ENCODE data around the gene KCNAB1. TPM values are rescaled to one million over a fixed set of nuclear protein-coding genes. Genes with fewer than 3 reads are reported as not detected.
A peak's percentile ranks its signal among the peaks of the same experiment; 100 is the strongest.
"Not testable (repeated sequence)": the region's sequence is repeated elsewhere in the genome, so short reads cannot be mapped to it uniquely, and the experiment has no call there.

The KCNAB1 gene
- total RNA-seq, 2 donors from 2014 or later = 0.26 TPM; not detected in 1

- ATAC-seq = no peak
- no peak for DNase-seq
- Mint-ChIP-seq H3K36me3 (ENCODE audit: low read depth) (peaks cover 10% of the 10 kb centered on the region), H3K27me3 (no peaks in the 10 kb centered on the region), H3K4me3 (no peak overlapping the region), H3K27ac (peak overlapping the region; percentile 41), H3K4me1 (peaks cover 48% of the 10 kb centered on the region)
- H3K9me3 ChIP-seq (ENCODE audit: control insufficient read depth, low read length, poor library complexity, severe bottlenecking) = no peaks in the 10 kb centered on the region
These were observed 428.5 kb downstream of the KCNAB1 start for GRCh38 chr3:156548902-156549301.

GRCh38 chr3:156551261-156551660 is 430.9 kb downstream of the KCNAB1 start:
- H3K27ac Mint-ChIP-seq = peak overlapping the region; percentile 76
- peaks cover 10% of the 10 kb centered on the region for H3K36me3 Mint-ChIP-seq (ENCODE audit: low read depth)
- H3K9me3 ChIP-seq (ENCODE audit: control insufficient read depth, low read length, poor library complexity, severe bottlenecking) = no peaks in the 10 kb centered on the region
- ATAC-seq = no peak
- peaks cover 56% of the 10 kb centered on the region for H3K4me1 Mint-ChIP-seq
- no peak for DNase-seq
- no peaks in the 10 kb centered on the region for H3K27me3 Mint-ChIP-seq
- peak overlapping the region; percentile 45 for H3K4me3 Mint-ChIP-seq

- H3K4me1 Mint-ChIP-seq = peaks cover 51% of the 10 kb centered on the region
- no peaks in the 10 kb centered on the region for H3K27me3 Mint-ChIP-seq
- no peaks in the 10 kb centered on the region for H3K9me3 ChIP-seq (ENCODE audit: control insufficient read depth, low read length, poor library complexity, severe bottlenecking)
- ATAC-seq = no peak
- peak overlapping the region; percentile 45 for H3K4me3 Mint-ChIP-seq
- H3K27ac Mint-ChIP-seq = peak overlapping the region; percentile 76
- peaks cover 10% of the 10 kb centered on the region for H3K36me3 Mint-ChIP-seq (ENCODE audit: low read depth)
- no peak for DNase-seq
These were observed 431.4 kb downstream of the KCNAB1 start for GRCh38 chr3:156551746-156552145.

GRCh38 chr3:156552973-156553372 is 432.6 kb downstream of the KCNAB1 start:
- DNase-seq (no peak), ATAC-seq (no peak)
- peak overlapping the region; percentile 2 for H3K27ac Mint-ChIP-seq
- H3K9me3 ChIP-seq (ENCODE audit: control insufficient read depth, low read length, poor library complexity, severe bottlenecking) = no peaks in the 10 kb centered on the region
- peaks cover 10% of the 10 kb centered on the region for H3K36me3 Mint-ChIP-seq (ENCODE audit: low read depth)
- peaks cover 44% of the 10 kb centered on the region for H3K4me1 Mint-ChIP-seq
- H3K4me3 Mint-ChIP-seq = peak overlapping the region; percentile 33
- no peaks in the 10 kb centered on the region for H3K27me3 Mint-ChIP-seq

GRCh38 chr3:156553705-156554356 is 433.5 kb downstream of the KCNAB1 start:
- DNase-seq = no peak

GRCh38 chr3:156554515-156554841 is 434.1 kb downstream of the KCNAB1 start:
- Mint-ChIP-seq H3K4me1 (peaks cover 39% of the 10 kb centered on the region), H3K27ac (peak overlapping the region; percentile 95), H3K4me3 (peak overlapping the region; percentile 95), H3K36me3 (ENCODE audit: low read depth) (peaks cover 8% of the 10 kb centered on the region), H3K27me3 (no peaks in the 10 kb centered on the region)
- H3K9me3 ChIP-seq (ENCODE audit: control insufficient read depth, low read length, poor library complexity, severe bottlenecking) = no peaks in the 10 kb centered on the region
- DNase-seq = no peak
- ATAC-seq = peak; percentile 20

More at GRCh38 chr3:156553705-156554356, 433.5 kb downstream of the KCNAB1 start:
- no peak for ATAC-seq
- Mint-ChIP-seq H3K27ac (peak overlapping the region; percentile 95), H3K4me1 (peaks cover 40% of the 10 kb centered on the region), H3K27me3 (no peaks in the 10 kb centered on the region), H3K4me3 (peak overlapping the region; percentile 95), H3K36me3 (ENCODE audit: low read depth) (peaks cover 8% of the 10 kb centered on the region)
- no peaks in the 10 kb centered on the region for H3K9me3 ChIP-seq (ENCODE audit: control insufficient read depth, low read length, poor library complexity, severe bottlenecking)

- H3K4me1 Mint-ChIP-seq = peaks cover 39% of the 10 kb centered on the region
- peak within 1 kb of the TSS; percentile 95 for H3K4me3 Mint-ChIP-seq
- DNase-seq (peak; percentile 97 to 98 (median 97)), ATAC-seq (peak; percentile 99)
- peaks cover 8% of the 10 kb centered on the region for H3K36me3 Mint-ChIP-seq (ENCODE audit: low read depth)
- no peaks in the 10 kb centered on the region for H3K27me3 Mint-ChIP-seq
- no peaks in the 10 kb centered on the region for H3K9me3 ChIP-seq (ENCODE audit: control insufficient read depth, low read length, poor library complexity, severe bottlenecking)
- H3K27ac Mint-ChIP-seq = peak within 1 kb of the TSS; percentile 95
These were observed 434.7 kb downstream of the KCNAB1 start, which contains the start of gene SSR3 for GRCh38 chr3:156554842-156555687. SSR3 (minus strand) TSS chr3:156555117; CDS start chr3:156555089, 28 bp downstream.

GRCh38 chr3:156558389-156558788 is 438.0 kb downstream of the KCNAB1 start:
- no peak for ATAC-seq

GRCh38 chr3:156559321-156559720 is 438.9 kb downstream of the KCNAB1 start:
- H3K4me3 Mint-ChIP-seq = no peak overlapping the region
- H3K9me3 ChIP-seq (ENCODE audit: control insufficient read depth, low read length, poor library complexity, severe bottlenecking) = no peaks in the 10 kb centered on the region
- ATAC-seq (no peak), DNase-seq (no peak)
- peaks cover 6% of the 10 kb centered on the region for H3K4me1 Mint-ChIP-seq
- H3K36me3 Mint-ChIP-seq (ENCODE audit: low read depth) = peaks cover 6% of the 10 kb centered on the region
- no peak overlapping the region for H3K27ac Mint-ChIP-seq
- peaks cover 23% of the 10 kb centered on the region for H3K27me3 Mint-ChIP-seq

More at GRCh38 chr3:156558389-156558788, 438.0 kb downstream of the KCNAB1 start:
- Mint-ChIP-seq H3K27ac (no peak overlapping the region), H3K4me3 (no peak overlapping the region), H3K4me1 (peaks cover 12% of the 10 kb centered on the region), H3K27me3 (peaks cover 15% of the 10 kb centered on the region), H3K36me3 (ENCODE audit: low read depth) (peaks cover 2% of the 10 kb centered on the region)
- no peak for DNase-seq
- H3K9me3 ChIP-seq (ENCODE audit: control insufficient read depth, low read length, poor library complexity, severe bottlenecking) = no peaks in the 10 kb centered on the region

GRCh38 chr3:156561533-156561932 is 441.2 kb downstream of the KCNAB1 start:
- Mint-ChIP-seq H3K4me3 (no peak overlapping the region), H3K4me1 (no peaks in the 10 kb centered on the region), H3K27ac (no peak overlapping the region), H3K27me3 (peaks cover 23% of the 10 kb centered on the region), H3K36me3 (ENCODE audit: low read depth) (peaks cover 6% of the 10 kb centered on the region)
- DNase-seq (no peak), ATAC-seq (no peak)
- no peaks in the 10 kb centered on the region for H3K9me3 ChIP-seq (ENCODE audit: control insufficient read depth, low read length, poor library complexity, severe bottlenecking)

- not testable (repeated sequence) for DNase-seq, ATAC-seq
These were observed 442.1 kb downstream of the KCNAB1 start for GRCh38 chr3:156562486-156562885.

GRCh38 chr3:156563900-156564682 is 443.7 kb downstream of the KCNAB1 start:
- Mint-ChIP-seq H3K27ac (no peak overlapping the region), H3K27me3 (peaks cover 31% of the 10 kb centered on the region), H3K4me1 (no peaks in the 10 kb centered on the region), H3K36me3 (ENCODE audit: low read depth) (peaks cover 6% of the 10 kb centered on the region), H3K4me3 (no peak overlapping the region)
- ATAC-seq (no peak), DNase-seq (no peak)
- H3K9me3 ChIP-seq (ENCODE audit: control insufficient read depth, low read length, poor library complexity, severe bottlenecking) = no peaks in the 10 kb centered on the region

More at GRCh38 chr3:156562486-156562885, 442.1 kb downstream of the KCNAB1 start:
- peaks cover 23% of the 10 kb centered on the region for H3K27me3 Mint-ChIP-seq
- H3K4me1 Mint-ChIP-seq; H3K27ac Mint-ChIP-seq; H3K4me3 Mint-ChIP-seq; H3K36me3 Mint-ChIP-seq (ENCODE audit: low read depth); H3K9me3 ChIP-seq (ENCODE audit: control insufficient read depth, low read length, poor library complexity, severe bottlenecking): not testable (repeated sequence)

GRCh38 chr3:156569016-156569415 is 448.6 kb downstream of the KCNAB1 start:
- ATAC-seq; H3K36me3 Mint-ChIP-seq (ENCODE audit: low read depth); DNase-seq; H3K4me3 Mint-ChIP-seq; H3K27ac Mint-ChIP-seq; H3K4me1 Mint-ChIP-seq; H3K9me3 ChIP-seq (ENCODE audit: control insufficient read depth, low read length, poor library complexity, severe bottlenecking): not testable (repeated sequence)
- H3K27me3 Mint-ChIP-seq = peaks cover 47% of the 10 kb centered on the region
